Ectodermal cell (in vitro differentiated cells): ENCODE results near the gene UNC93A.
"Not testable (repeated sequence)": the region's sequence is repeated elsewhere in the genome, so short reads cannot be mapped to it uniquely, and the experiment has no call there.

Experiments used
- H3K27ac ChIP-seq: 2 replicates; pipeline ENCODE4 v1.7.0; 2013; ENCODE audit warnings: mild to moderate bottlenecking, low read depth, low read length; ENCODE audit not compliant: insufficient read depth, poor library complexity, severe bottlenecking
- H3K27me3 ChIP-seq: 2 replicates; pipeline ENCODE4 v1.7.0; 2013; ENCODE audit warnings: mild to moderate bottlenecking, low read length; ENCODE audit not compliant: insufficient read depth, control insufficient read depth, poor library complexity, severe bottlenecking
- H3K36me3 ChIP-seq: one replicate; pipeline ENCODE4 v1.7.0; 2013; ENCODE audit warnings: low read length; ENCODE audit not compliant: control insufficient read depth, insufficient read depth
- H3K4me1 ChIP-seq: one replicate; pipeline ENCODE4 v1.7.0; 2013; ENCODE audit warnings: low read length; ENCODE audit not compliant: control insufficient read depth, insufficient read depth
- H3K4me3 ChIP-seq: 2 replicates; pipeline ENCODE4 v1.7.0; 2013; ENCODE audit warnings: low read depth, low read length, control low read depth; ENCODE audit not compliant: insufficient read depth
- H3K9me3 ChIP-seq: 2 replicates; pipeline ENCODE4 v1.7.0; 2013; ENCODE audit warnings: mild to moderate bottlenecking, low read length, moderate library complexity; ENCODE audit not compliant: control insufficient read depth
- WGBS, 2 experiments: methylation state at CpG; one replicate each; pipeline ENCODE4 v1.1.7; 2013; ENCODE audit warnings: missing lambda C conversion rate in 2 of 2; 5-methylcytosine and 5-hydroxymethylcytosine counted together

The UNC93A gene

DNA sequence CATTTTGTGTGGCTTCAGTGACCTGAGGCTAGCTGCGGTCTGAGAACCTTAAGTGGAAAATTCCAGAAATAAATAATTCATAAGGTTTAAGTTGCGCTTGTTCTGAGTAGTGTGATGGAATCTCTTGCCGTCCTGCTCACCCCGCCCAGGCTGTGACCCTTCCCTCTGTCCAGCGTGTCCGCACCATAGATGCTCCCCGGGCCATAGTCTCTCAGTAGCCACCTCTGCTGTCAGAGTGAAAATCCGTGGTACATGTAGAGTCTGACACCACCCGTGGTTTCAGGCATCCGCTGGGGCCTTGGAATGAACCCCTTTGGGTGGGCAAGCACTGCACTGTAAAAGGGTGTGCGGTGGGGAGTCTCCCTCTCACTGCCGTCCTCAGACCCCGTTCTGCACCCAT is 11.7 kb downstream of the UNC93A start:
- H3K27ac ChIP-seq = no peak overlapping the region
- no peaks in the 10 kb centered on the region for H3K27me3 ChIP-seq
- H3K36me3 ChIP-seq = no peaks in the 10 kb centered on the region
- 89 to 91% methylated on average over 13 of the region's 13 CpGs for WGBS, 2 experiments
- no peaks in the 10 kb centered on the region for H3K9me3 ChIP-seq
- no peak overlapping the region for H3K4me3 ChIP-seq
- no peaks in the 10 kb centered on the region for H3K4me1 ChIP-seq

- 91% methylated on average over 22 of the region's 22 CpGs for WGBS, 2 experiments
- Histone ChIP-seq H3K27ac (no peak overlapping the region), H3K4me3 (no peak overlapping the region), H3K4me1 (no peaks in the 10 kb centered on the region), H3K36me3 (no peaks in the 10 kb centered on the region), H3K9me3 (no peaks in the 10 kb centered on the region), H3K27me3 (no peaks in the 10 kb centered on the region)
Observed at GRCh38 chr6:167303675-167304625, 12.8 kb downstream of the UNC93A start.

DNA sequence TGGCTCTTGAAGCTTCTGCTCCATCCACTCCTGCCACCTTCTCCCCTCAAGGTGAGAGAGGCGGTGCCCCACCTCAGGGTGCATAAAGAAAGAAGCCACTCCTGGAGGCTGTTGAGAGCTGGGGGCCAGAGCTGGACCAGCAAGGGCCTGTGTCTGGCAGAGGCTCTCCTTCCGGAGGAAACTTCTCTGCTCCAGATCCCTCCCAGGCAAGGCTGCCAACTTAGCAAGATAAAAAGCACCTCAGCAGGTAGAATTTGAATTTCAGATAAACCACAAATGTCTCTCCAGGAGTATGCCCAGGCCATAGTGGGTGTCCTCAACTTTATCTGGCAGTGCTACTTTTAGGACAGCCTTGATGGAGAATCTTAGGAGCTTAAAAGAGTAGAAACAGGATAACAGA is 13.8 kb downstream of the UNC93A start:
- no peaks in the 10 kb centered on the region for H3K4me1 ChIP-seq
- H3K9me3 ChIP-seq = no peaks in the 10 kb centered on the region
- H3K36me3 ChIP-seq = no peaks in the 10 kb centered on the region
- H3K4me3 ChIP-seq = no peak overlapping the region
- no peak overlapping the region for H3K27ac ChIP-seq
- no peaks in the 10 kb centered on the region for H3K27me3 ChIP-seq
- 63 to 67% methylated on average over 2 of the region's 2 CpGs for WGBS, 2 experiments

- no peaks in the 10 kb centered on the region for H3K9me3 ChIP-seq
- no peak overlapping the region for H3K4me3 ChIP-seq
- no peaks in the 10 kb centered on the region for H3K27me3 ChIP-seq
- H3K27ac ChIP-seq = no peak overlapping the region
- no peaks in the 10 kb centered on the region for H3K36me3 ChIP-seq
- H3K4me1 ChIP-seq = no peaks in the 10 kb centered on the region
- WGBS, 2 experiments = 90% methylated on average over 18 of the region's 18 CpGs
Observed at GRCh38 chr6:167305796-167306195, 14.7 kb downstream of the UNC93A start.

GRCh38 chr6:167306401-167306998 is 15.4 kb downstream of the UNC93A start:
- H3K36me3 ChIP-seq = no peaks in the 10 kb centered on the region
- no peak overlapping the region for H3K27ac ChIP-seq
- H3K4me1 ChIP-seq = no peaks in the 10 kb centered on the region
- H3K9me3 ChIP-seq = no peaks in the 10 kb centered on the region
- no peak overlapping the region for H3K4me3 ChIP-seq
- no peaks in the 10 kb centered on the region for H3K27me3 ChIP-seq
- 91% methylated on average over 15 of the region's 15 CpGs for WGBS, 2 experiments

GRCh38 chr6:167307342-167307955 is 16.3 kb downstream of the UNC93A start:
- WGBS, 2 experiments = 89 to 91% methylated on average over 20 of the region's 20 CpGs
- no peak overlapping the region for H3K4me3 ChIP-seq
- no peak overlapping the region for H3K27ac ChIP-seq
- no peaks in the 10 kb centered on the region for H3K36me3 ChIP-seq
- no peaks in the 10 kb centered on the region for H3K27me3 ChIP-seq
- no peaks in the 10 kb centered on the region for H3K4me1 ChIP-seq
- H3K9me3 ChIP-seq = no peaks in the 10 kb centered on the region

- Histone ChIP-seq H3K36me3 (no peaks in the 10 kb centered on the region), H3K27me3 (no peaks in the 10 kb centered on the region), H3K4me3 (no peak overlapping the region), H3K9me3 (no peaks in the 10 kb centered on the region), H3K4me1 (no peaks in the 10 kb centered on the region), H3K27ac (no peak overlapping the region)
- 92 to 96% methylated on average over 5 of the region's 5 CpGs for WGBS, 2 experiments
Observed at GRCh38 chr6:167308207-167308606, 17.1 kb downstream of the UNC93A start.

- not testable (repeated sequence) for H3K36me3 ChIP-seq, H3K27ac ChIP-seq, H3K9me3 ChIP-seq, H3K27me3 ChIP-seq, H3K4me1 ChIP-seq, H3K4me3 ChIP-seq
- WGBS, 2 experiments = 85 to 87% methylated on average over 13 of the region's 17 CpGs
Observed at GRCh38 chr6:167309355-167310192, 18.5 kb downstream of the UNC93A start.

DNA sequence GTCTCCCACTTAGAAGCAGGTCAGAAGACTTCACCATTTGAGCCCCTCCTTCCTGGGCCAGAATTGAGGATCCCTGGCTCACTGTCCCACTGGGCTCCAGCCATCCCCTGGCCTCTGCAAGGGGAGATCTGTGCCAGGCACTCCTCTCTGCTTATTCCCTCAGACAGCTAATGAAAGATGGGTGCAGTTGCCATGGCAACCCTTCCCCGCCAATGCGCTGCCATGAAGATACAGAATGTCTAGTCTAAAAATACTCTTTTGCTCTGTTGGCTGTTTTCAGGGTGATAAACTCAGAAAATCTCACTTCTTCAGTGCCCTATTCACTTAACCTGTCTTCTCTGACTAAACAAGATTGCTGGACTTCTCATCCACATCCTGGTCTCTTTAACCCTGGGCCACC is 20.2 kb downstream of the UNC93A start:
- H3K9me3 ChIP-seq = no peaks in the 10 kb centered on the region
- 92 to 94% methylated on average over 2 of the region's 2 CpGs for WGBS, 2 experiments
- no peak overlapping the region for H3K4me3 ChIP-seq
- peaks cover 10% of the 10 kb centered on the region for H3K4me1 ChIP-seq
- no peak overlapping the region for H3K27ac ChIP-seq
- no peaks in the 10 kb centered on the region for H3K27me3 ChIP-seq
- H3K36me3 ChIP-seq = no peaks in the 10 kb centered on the region
